Cardiac fibroblast (primary cell): ENCODE measurements around the gene SIN3B.
A peak's percentile ranks its signal among the peaks of the same experiment; 100 is the strongest.

Source experiments
- DNase-seq, 2 donors: peaks; one replicate each; pipeline versions ENCODE4 v3.0.0 to v3.0.0-alpha.2; 2010; ENCODE audit warnings: low read depth in 2 of 2
- H3K4me3 ChIP-seq, 2 donors: replicated peaks in 1 of 2; 1 replicate in 1 of 2; 2 replicates in 1 of 2; pipeline ENCODE4 v1.5.1; 2011; ENCODE audit warnings: low read depth in 2 of 2, low read length in 2 of 2, mild to moderate bottlenecking in 2 of 2, moderate library complexity in 1 of 2
- TF ChIP-seq, protein P1 (sequence below): IDR thresholded peaks from one replicate; pipeline ENCODE4 v1.5.1; 2011; ENCODE audit warnings: low read depth, mild to moderate bottlenecking, low read length, inconsistent platforms

SIN3B gene

DNA sequence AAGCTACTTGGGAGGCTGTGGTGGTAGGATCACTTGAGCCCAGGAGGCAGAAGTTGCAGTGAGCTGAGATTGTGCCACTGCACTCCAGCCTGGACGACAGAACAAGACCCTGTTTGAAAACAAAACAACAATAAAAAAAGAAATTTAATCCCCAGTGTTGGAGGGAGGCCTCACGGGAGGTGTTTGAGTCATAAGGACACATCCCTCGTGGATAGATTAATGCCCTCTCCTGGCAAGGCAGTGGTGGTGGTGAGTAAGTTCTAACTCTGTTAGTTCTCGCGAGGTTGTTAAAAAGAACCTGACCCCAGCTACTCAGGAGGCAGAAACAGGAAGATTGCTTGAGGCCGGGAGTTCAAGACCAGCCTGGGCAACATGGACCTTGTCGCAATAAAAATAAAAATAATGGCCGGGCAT, 27.6 kb upstream of the SIN3B start:
- TF ChIP-seq, protein P1, sequence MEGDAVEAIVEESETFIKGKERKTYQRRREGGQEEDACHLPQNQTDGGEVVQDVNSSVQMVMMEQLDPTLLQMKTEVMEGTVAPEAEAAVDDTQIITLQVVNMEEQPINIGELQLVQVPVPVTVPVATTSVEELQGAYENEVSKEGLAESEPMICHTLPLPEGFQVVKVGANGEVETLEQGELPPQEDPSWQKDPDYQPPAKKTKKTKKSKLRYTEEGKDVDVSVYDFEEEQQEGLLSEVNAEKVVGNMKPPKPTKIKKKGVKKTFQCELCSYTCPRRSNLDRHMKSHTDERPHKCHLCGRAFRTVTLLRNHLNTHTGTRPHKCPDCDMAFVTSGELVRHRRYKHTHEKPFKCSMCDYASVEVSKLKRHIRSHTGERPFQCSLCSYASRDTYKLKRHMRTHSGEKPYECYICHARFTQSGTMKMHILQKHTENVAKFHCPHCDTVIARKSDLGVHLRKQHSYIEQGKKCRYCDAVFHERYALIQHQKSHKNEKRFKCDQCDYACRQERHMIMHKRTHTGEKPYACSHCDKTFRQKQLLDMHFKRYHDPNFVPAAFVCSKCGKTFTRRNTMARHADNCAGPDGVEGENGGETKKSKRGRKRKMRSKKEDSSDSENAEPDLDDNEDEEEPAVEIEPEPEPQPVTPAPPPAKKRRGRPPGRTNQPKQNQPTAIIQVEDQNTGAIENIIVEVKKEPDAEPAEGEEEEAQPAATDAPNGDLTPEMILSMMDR, result peak; percentile 17
- peak; percentile 57 to 82 for DNase-seq
- H3K4me3 ChIP-seq, result no peak overlapping the region

DNA sequence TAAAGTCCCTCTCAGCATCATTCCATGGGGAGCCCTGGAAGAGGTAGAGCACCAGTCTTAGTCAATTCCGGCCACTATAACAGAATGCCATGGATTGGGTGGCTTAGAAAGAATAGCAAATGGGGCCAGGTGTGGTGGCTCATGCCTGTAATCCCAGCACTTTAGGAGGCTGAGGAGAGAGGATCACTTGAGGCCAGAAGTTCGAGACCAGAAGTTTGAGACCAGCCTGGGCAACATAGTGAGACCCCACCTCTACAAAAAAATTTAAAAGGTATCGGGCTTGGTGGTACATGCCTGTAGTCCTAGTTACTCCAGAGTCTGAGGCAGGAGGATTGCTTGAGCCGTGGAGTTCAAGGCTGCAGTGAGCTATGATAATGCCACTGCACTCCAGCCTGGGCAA, 25.0 kb upstream of the SIN3B start:
- no peak for DNase-seq
- no peak overlapping the region for H3K4me3 ChIP-seq
- TF ChIP-seq, protein P1, result no peak

DNA sequence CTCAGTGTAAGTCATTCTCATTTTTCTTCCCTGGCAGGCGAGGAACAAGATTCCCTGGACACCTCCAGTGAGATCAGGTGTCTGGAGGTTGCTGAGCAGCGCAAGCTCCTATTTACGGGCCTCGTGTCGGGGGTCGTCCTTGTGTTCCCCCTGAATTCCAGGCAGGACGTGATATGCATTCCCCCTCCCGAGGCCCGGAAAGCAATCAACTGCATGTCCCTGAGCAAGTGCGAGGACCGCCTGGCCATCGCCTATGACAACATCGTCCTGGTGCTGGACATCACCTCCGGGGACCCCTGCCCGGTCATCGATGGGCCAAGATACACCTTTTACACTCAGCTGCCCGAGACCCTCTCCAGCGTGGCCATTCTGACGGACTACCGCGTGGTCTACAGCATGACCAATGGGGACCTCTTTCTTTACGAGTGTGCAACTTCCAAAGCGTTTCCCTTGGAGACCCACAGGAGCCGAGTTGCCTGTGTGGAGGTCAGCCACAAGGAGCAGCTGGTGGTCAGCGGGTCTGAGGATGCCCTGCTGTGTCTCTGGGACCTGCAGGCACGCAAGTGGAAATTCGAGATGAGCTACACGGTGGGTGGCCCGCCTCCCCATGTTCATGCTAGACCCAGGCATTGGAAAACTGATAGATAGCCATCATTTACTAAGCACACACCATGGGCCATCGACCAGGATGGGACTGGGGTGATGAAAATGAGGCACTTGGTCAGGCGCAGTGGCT, 21.5 kb upstream of the SIN3B start:
- TF ChIP-seq, protein P1, result no peak
- no peak for DNase-seq
- no peak overlapping the region for H3K4me3 ChIP-seq

DNA sequence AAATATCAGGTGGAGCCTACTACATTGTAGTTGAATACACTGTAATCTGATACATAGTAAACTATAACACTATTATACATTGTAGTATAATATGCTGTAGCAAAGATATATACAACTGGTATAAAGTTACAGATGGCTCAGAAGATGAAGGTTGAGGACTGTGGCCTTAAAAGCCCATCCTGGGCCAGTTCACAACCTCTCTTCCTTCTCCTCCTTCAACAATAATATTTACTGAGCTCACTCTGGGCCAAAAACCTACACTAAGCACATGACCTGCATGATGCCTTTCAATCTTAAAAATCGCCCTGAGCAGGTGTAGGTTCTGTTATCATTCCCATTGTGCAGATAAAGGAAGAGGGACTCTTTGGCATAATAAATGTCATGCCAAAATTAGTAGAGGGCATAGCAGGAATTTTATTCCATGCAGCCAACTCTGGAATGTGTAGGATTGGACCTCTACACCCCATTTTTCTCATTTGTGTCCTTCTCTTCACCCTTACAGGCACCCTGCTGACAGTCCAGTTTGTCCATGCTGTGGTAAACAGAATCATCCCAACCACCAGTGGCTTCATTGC, 14.6 kb upstream of the SIN3B start:
- no peak overlapping the region for H3K4me3 ChIP-seq
- peak; percentile 47 to 61 for DNase-seq
- TF ChIP-seq, protein P1, result no peak

DNA sequence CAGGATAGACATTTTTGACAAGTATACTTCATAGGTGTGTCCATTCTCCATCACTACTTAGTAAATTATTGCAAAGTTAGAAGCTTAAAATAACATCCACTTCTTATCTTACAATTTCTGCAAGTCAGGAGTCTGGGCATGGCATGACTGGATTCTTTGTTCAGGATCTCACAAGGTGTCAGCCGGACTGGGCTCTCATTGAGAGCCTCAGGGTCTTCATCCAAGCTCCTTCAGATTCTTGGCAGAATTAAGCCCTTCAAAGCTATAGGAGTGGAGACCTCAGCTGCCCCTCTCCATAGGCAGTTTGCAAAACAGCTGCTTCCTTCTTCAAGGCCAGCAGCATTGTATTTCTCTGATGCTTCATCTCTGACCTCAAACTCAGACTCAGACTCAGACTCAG, 9.1 kb upstream of the SIN3B start:
- H3K4me3 ChIP-seq, result no peak overlapping the region
- no peak for DNase-seq
- TF ChIP-seq, protein P1, result no peak

DNA sequence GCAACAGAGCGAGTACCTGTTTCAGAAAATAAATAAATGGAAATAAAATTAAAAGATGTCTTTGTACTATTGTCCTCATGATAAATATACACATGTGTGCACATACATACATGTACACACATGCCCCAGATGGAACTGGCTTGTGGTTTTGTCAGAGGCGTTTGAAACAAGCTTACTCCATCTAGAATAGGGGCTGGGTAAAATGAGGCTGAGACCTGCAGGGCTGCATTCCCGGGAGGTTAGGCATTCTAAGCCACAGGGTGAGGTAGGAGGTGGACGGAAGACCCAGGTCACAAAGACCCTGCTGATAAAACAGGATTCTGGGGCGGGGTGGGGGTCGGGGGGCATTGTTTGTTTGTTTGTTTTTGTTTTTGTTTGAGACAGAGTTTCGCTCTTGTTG, 8.1 kb upstream of the SIN3B start:
- DNase-seq, result no peak
- H3K4me3 ChIP-seq, result no peak overlapping the region
- TF ChIP-seq, protein P1, result no peak
